Measurements from ENCODE around the gene PTPRS.
"Not testable (repeated sequence)": the region's sequence is repeated elsewhere in the genome, so short reads cannot be mapped to it uniquely, and the experiment has no call there.

PTPRS gene

DNA sequence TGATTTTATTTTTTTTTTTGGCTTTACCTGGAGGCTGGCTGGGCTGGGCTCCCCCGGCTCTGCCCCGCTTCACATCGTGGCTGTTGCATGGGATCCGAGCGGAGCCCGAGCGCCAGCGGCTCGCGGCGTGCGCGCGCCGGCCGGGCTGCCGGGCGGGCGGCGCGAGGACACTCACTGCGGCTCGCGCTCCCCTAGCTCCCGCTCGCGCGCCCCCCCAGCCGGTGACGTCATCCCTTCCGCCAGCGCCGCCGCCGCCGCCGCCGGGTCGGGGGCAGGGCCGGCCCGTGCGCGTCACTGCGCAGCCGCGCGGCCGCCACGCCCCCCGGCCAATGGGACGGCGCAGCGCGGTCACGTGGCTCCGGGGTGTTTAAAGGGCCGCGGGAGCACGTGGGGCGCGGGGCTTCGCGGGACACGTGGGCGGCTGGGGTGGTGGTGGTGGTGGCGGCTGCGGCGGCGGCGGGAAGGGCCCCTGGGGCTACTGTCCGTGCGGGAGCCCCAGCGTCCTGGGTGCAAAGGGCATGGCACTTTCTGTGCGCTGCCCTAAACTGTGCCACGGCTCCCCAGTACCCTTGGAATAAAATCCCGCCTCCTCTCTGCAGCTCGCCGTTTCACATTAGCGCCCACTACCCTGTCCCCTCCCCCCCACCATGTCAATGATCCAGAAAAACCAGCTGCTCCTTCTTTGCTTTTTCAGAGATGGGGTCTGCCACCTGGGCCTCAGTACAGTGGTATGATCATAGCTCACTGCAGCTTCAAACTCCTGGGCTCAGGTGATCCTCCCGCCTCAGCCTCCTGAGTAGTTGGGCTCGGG, at the start of gene PTPRS:
TSS of gene PTPRS (minus strand) at position 176 of the 811 bp plus-strand sequence. CDS start 54,672 bp downstream, outside the sequence.
- ChIA-PET POLR2A (interaction anchor here (0.7 kb wide), 1 partner anchor 59 kb away, joined by 4 read pairs; no protein-coding TSS in a partner anchor), CTCF (interaction anchor here (1.1 to 1.7 kb wide), 2 partner anchors 11 to 19 kb away, joined by 3 to 5 read pairs; no protein-coding TSS in a partner anchor)
- TF ChIP-seq, protein P1, sequence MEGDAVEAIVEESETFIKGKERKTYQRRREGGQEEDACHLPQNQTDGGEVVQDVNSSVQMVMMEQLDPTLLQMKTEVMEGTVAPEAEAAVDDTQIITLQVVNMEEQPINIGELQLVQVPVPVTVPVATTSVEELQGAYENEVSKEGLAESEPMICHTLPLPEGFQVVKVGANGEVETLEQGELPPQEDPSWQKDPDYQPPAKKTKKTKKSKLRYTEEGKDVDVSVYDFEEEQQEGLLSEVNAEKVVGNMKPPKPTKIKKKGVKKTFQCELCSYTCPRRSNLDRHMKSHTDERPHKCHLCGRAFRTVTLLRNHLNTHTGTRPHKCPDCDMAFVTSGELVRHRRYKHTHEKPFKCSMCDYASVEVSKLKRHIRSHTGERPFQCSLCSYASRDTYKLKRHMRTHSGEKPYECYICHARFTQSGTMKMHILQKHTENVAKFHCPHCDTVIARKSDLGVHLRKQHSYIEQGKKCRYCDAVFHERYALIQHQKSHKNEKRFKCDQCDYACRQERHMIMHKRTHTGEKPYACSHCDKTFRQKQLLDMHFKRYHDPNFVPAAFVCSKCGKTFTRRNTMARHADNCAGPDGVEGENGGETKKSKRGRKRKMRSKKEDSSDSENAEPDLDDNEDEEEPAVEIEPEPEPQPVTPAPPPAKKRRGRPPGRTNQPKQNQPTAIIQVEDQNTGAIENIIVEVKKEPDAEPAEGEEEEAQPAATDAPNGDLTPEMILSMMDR (IDR thresholded peaks at IDR 0.05; ENCODE audit: control extremely low read depth, extremely low read depth, low read depth, missing control alignments) = no peak
- DNase-seq (ENCODE audit: extremely low spot score) = peak; percentile 84

DNA sequence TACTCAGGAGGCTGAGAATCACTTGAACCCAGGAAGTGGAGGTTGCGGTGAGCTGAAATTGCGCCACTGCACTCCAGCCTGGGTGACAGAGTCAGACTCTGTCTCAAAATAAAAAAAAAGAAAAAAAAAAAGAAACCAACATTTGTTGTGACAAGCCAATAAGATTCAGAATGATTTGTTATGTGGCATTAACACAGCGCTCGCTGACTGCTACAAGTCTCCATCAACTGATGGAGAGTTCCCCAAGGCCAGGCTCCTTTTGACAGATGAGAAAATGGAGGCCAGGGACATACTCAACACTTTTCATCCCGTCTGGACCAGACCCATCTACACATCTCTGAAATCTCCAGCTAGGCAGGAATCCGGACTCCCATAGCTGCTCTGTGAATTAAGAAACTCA, 48.7 kb upstream of the PTPRS start:
- TF ChIP-seq, protein P1 (IDR thresholded peaks at IDR 0.05; ENCODE audit: control extremely low read depth, extremely low read depth, low read depth, missing control alignments) = no peak
- DNase-seq (ENCODE audit: extremely low spot score) = no peak
- ChIA-PET CTCF (interaction anchor here (1.2 to 1.5 kb wide), 2 partner anchors 19 to 159 kb away, joined by 3 to 4 read pairs; no protein-coding TSS in a partner anchor), POLR2A (no interaction called here)

DNA sequence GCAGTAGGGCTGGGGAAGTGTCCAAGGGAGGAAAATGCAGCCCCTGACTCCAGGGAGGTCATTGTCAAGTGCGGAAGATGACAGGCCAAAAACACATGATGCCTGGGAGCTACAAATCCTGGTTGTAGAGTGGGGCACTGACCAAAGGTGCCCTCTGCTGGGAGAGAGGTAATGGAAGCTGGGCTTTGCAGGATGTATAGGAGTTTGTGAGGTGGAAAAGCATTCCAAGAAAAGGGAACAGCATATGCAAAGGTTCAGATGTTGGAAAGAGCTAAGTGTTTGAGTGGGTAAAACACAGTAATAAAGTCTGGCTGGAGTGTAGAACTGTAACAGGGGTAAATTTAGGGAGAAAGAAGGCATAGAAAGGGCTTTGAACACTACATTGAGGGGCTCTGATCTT, 46.9 kb upstream of the PTPRS start:
- TF ChIP-seq, protein P1 (IDR thresholded peaks at IDR 0.05; ENCODE audit: control extremely low read depth, extremely low read depth, low read depth, missing control alignments) = no peak
- CTCF ChIA-PET = interaction anchor here (1.7 kb wide), 1 partner anchor 16 kb away, joined by 4 read pairs; no protein-coding TSS in a partner anchor
- no peak for DNase-seq (ENCODE audit: extremely low spot score)
- POLR2A ChIA-PET = no interaction called here

DNA sequence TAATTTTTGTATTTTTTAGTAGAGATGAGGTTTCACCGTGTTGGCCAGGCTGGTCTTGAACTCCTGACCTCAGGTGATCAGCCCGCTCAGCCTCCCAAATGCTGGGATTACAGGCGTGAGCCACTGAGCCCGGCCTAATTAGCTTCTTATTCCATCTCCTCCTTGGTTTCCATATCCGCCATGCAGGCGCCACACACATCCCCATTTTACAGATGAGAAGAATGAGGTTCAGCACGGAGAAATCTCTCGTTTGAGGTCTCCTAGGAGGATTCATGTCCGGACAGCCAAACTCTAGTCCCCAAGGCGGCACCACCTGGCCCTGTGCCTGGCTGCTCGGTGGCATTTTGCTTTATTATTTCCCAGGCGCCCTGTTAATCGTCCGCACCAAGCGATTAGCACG, 46.2 kb upstream of the PTPRS start:
- ChIA-PET POLR2A (no interaction called here), CTCF (interaction anchor here (1.7 kb wide), 1 partner anchor 15 kb away, joined by 4 read pairs; no protein-coding TSS in a partner anchor)
- DNase-seq (ENCODE audit: extremely low spot score) = no peak
- TF ChIP-seq, protein P1 (IDR thresholded peaks at IDR 0.05; ENCODE audit: control extremely low read depth, extremely low read depth, low read depth, missing control alignments) = no peak

- POLR2A ChIA-PET; DNase-seq (ENCODE audit: extremely low spot score); CTCF ChIA-PET: not testable (repeated sequence)
Observed at GRCh38 chr19:5381197-5381596, 40.6 kb upstream of the PTPRS start.

GRCh38 chr19:5380215-5380919, 39.8 kb upstream of the PTPRS start:
- no peak for DNase-seq (ENCODE audit: extremely low spot score)
- CTCF ChIA-PET = no interaction called here
- POLR2A ChIA-PET = no interaction called here
- TF ChIP-seq, protein P1 (IDR thresholded peaks at IDR 0.05; ENCODE audit: control extremely low read depth, extremely low read depth, low read depth, missing control alignments) = no peak
